Esophagus muscularis mucosa (tissue), 3 donors: ENCODE measurements around the gene G0S2.

ENCODE experiments used
- EP300 ChIP-seq: sonication (generic); formaldehyde crosslinking; IDR thresholded peaks from one replicate; pipeline ENCODE4 v1.6.1; 2017; ENCODE audit warnings: antibody characterized with exemption
- TF ChIP-seq, protein P1 (sequence below), 3 experiments: fragments of 200-600 bp in 2 of 3; fragments of 450-650 bp in 1 of 3; sonication (generic) in 2 of 3; IDR thresholded peaks; one replicate each; pipeline ENCODE4 v1.5.1; 2017 to 2019; ENCODE audit warnings: antibody characterized with exemption in 3 of 3, mild to moderate bottlenecking in 2 of 3, moderate library complexity in 1 of 3

DNA sequence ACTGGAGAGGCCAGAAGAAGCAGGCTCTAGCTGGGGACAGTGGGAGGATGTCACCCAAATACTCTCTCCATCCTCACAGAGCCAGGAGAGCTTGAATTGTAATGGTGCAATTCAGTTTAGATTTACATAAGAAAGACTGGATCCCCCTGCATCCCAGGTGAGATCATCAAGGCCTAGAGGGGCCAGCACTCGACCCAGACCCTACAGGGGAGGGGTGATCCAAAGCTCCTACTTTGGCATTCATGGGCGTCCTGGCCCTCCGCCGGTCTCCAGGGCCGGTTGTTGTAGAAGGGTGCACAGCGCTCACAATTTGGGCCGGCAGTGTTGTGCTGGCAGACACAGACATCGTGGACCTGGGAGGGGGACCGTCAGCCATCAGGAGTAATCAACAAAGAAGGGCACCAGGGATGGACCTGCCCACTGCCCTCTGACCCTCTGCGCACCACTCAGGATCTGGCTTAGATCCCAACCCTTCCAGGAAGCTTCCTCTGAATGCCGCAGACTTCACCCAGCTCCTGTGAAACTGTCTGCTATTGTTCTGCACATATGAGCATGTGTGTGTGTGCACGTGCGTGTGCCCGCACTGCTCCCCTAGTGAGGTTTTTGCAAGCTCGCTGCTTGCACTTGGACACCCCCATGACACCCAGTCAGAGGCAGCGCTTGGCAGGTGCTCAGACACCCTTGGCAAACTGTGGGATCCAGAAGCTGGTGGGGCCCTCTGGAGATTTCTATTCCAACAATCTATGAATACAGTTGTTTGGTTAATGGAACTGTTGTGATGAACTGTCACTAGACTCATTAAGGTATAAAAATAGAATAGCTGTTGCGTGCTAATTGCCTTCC is 44.6 kb upstream of the G0S2 start:
- TF ChIP-seq, protein P1, sequence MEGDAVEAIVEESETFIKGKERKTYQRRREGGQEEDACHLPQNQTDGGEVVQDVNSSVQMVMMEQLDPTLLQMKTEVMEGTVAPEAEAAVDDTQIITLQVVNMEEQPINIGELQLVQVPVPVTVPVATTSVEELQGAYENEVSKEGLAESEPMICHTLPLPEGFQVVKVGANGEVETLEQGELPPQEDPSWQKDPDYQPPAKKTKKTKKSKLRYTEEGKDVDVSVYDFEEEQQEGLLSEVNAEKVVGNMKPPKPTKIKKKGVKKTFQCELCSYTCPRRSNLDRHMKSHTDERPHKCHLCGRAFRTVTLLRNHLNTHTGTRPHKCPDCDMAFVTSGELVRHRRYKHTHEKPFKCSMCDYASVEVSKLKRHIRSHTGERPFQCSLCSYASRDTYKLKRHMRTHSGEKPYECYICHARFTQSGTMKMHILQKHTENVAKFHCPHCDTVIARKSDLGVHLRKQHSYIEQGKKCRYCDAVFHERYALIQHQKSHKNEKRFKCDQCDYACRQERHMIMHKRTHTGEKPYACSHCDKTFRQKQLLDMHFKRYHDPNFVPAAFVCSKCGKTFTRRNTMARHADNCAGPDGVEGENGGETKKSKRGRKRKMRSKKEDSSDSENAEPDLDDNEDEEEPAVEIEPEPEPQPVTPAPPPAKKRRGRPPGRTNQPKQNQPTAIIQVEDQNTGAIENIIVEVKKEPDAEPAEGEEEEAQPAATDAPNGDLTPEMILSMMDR (IDR thresholded peaks at IDR 0.05): no peak
- TF ChIP-seq EP300: no peak
